ENCODE results near the gene STOML1. TPM values are rescaled to one million over a fixed set of nuclear protein-coding genes. Genes with fewer than 3 reads are reported as not detected.

Gene STOML1
- total and polyA plus RNA-seq, 2 experiments from 2014 or later: 14.2 to 21.0 TPM

- no peak overlapping the region for H3K4me2 ChIP-seq
- H3K4me3 ChIP-seq: no peak overlapping the region
These were observed 34.8 kb downstream of the STOML1 start for GRCh38 chr15:73957276-73957675.

GRCh38 chr15:73956743-73957135 lies 35.4 kb downstream of the STOML1 start:
- Histone ChIP-seq H4K20me1 (ENCODE audit: insufficient read depth, poor library complexity, severe bottlenecking) (no peaks in the 10 kb centered on the region), H3K27ac (no peak overlapping the region), H3K4me1 (ENCODE audit: insufficient read depth) (peaks cover 8% of the 10 kb centered on the region), H3K4me2 (no peak overlapping the region), H3K27me3 (no peaks in the 10 kb centered on the region), H2AFZ (no peak overlapping the region), H3K79me2 (no peaks in the 10 kb centered on the region), H3K9me2 (replicated peaks; ENCODE audit: insufficient read depth) (no peaks in the 10 kb centered on the region), H3K36me3 (replicated peaks; ENCODE audit: insufficient read depth, low read depth) (no peaks in the 10 kb centered on the region), H3K4me3 (no peak overlapping the region), H3K9me3 (ENCODE audit: low read depth) (no peaks in the 10 kb centered on the region)
- WGBS (ENCODE audit: low lambda C conversion rate, missing lambda C conversion rate): 87% methylated on average over 9 of the region's 9 CpGs
- peak; percentile 4 for DNase-seq (ENCODE audit: low spot score)
- no peak for TF ChIP-seq CTCF (IDR thresholded peaks at IDR 0.05; ENCODE audit: poor library complexity)
- no peak for TF ChIP-seq EZH2 (IDR thresholded peaks at IDR 0.05; ENCODE audit: borderline replicate concordance)
- no peak for TF ChIP-seq EZH2phosphoT487 (IDR thresholded peaks at IDR 0.05; ENCODE audit: low read depth, severe bottlenecking, unreplicated experiment)

More at GRCh38 chr15:73957276-73957675, 34.8 kb downstream of the STOML1 start:
- WGBS (ENCODE audit: low lambda C conversion rate, missing lambda C conversion rate): 88% methylated on average over 8 of the region's 8 CpGs
- Histone ChIP-seq H4K20me1 (ENCODE audit: insufficient read depth, poor library complexity, severe bottlenecking) (no peaks in the 10 kb centered on the region), H2AFZ (no peak overlapping the region), H3K4me1 (ENCODE audit: insufficient read depth) (peaks cover 3% of the 10 kb centered on the region), H3K27ac (no peak overlapping the region), H3K36me3 (replicated peaks; ENCODE audit: insufficient read depth, low read depth) (no peaks in the 10 kb centered on the region), H3K9me2 (replicated peaks; ENCODE audit: insufficient read depth) (no peaks in the 10 kb centered on the region), H3K9me3 (ENCODE audit: low read depth) (no peaks in the 10 kb centered on the region), H3K79me2 (no peaks in the 10 kb centered on the region), H3K27me3 (no peaks in the 10 kb centered on the region)
- no peak for TF ChIP-seq EZH2 (IDR thresholded peaks at IDR 0.05; ENCODE audit: borderline replicate concordance)
- DNase-seq (ENCODE audit: low spot score): no peak

- Histone ChIP-seq H3K4me2 (no peak overlapping the region), H3K9me2 (replicated peaks; ENCODE audit: insufficient read depth) (no peaks in the 10 kb centered on the region), H3K27me3 (no peaks in the 10 kb centered on the region), H3K9me3 (ENCODE audit: low read depth) (no peaks in the 10 kb centered on the region), H3K79me2 (no peaks in the 10 kb centered on the region), H3K36me3 (replicated peaks; ENCODE audit: insufficient read depth, low read depth) (no peaks in the 10 kb centered on the region), H2AFZ (no peak overlapping the region), H3K4me1 (ENCODE audit: insufficient read depth) (peaks cover 14% of the 10 kb centered on the region), H4K20me1 (ENCODE audit: insufficient read depth, poor library complexity, severe bottlenecking) (no peaks in the 10 kb centered on the region), H3K4me3 (no peak overlapping the region), H3K27ac (no peak overlapping the region)
- DNase-seq (ENCODE audit: low spot score): peak; percentile 3
- no peak for TF ChIP-seq CTCF (IDR thresholded peaks at IDR 0.05; ENCODE audit: poor library complexity)
- no peak for TF ChIP-seq EZH2 (IDR thresholded peaks at IDR 0.05; ENCODE audit: borderline replicate concordance)
- TF ChIP-seq EZH2phosphoT487 (IDR thresholded peaks at IDR 0.05; ENCODE audit: low read depth, severe bottlenecking, unreplicated experiment): no peak
- WGBS (ENCODE audit: low lambda C conversion rate, missing lambda C conversion rate): 82% methylated on average over 11 of the region's 12 CpGs
These were observed 36.0 kb downstream of the STOML1 start for GRCh38 chr15:73955861-73956742.

- DNase-seq (ENCODE audit: low spot score): no peak
- Histone ChIP-seq H3K9me3 (ENCODE audit: low read depth) (no peaks in the 10 kb centered on the region), H2AFZ (no peak overlapping the region), H3K9me2 (replicated peaks; ENCODE audit: insufficient read depth) (no peaks in the 10 kb centered on the region), H3K4me3 (no peak overlapping the region), H4K20me1 (ENCODE audit: insufficient read depth, poor library complexity, severe bottlenecking) (no peaks in the 10 kb centered on the region), H3K4me2 (no peak overlapping the region), H3K27ac (no peak overlapping the region), H3K36me3 (replicated peaks; ENCODE audit: insufficient read depth, low read depth) (no peaks in the 10 kb centered on the region), H3K79me2 (no peaks in the 10 kb centered on the region), H3K27me3 (no peaks in the 10 kb centered on the region), H3K4me1 (ENCODE audit: insufficient read depth) (peaks cover 14% of the 10 kb centered on the region)
- no peak for TF ChIP-seq EZH2 (IDR thresholded peaks at IDR 0.05; ENCODE audit: borderline replicate concordance)
- no peak for TF ChIP-seq EZH2phosphoT487 (IDR thresholded peaks at IDR 0.05; ENCODE audit: low read depth, severe bottlenecking, unreplicated experiment)
- no peak for TF ChIP-seq CTCF (IDR thresholded peaks at IDR 0.05; ENCODE audit: poor library complexity)
- 89% methylated on average over 4 of the region's 4 CpGs for WGBS (ENCODE audit: low lambda C conversion rate, missing lambda C conversion rate)
These were observed 36.8 kb downstream of the STOML1 start for GRCh38 chr15:73955326-73955725.
